Esophagus (tissue), 2 donors: Measurements from ENCODE around the gene PRAMEF6. TPM values are rescaled to one million over a fixed set of nuclear protein-coding genes. Genes with fewer than 3 reads are reported as not detected.
"Not testable (repeated sequence)": the region's sequence is repeated elsewhere in the genome, so short reads cannot be mapped to it uniquely, and the experiment has no call there.

Source experiments
- H3K27ac ChIP-seq, 2 donors: one replicate each; pipeline ENCODE4 v1.5.1; 2013; ENCODE audit warnings: low read depth in 2 of 2, mild to moderate bottlenecking in 2 of 2, inconsistent platforms in 1 of 2, low read length in 1 of 2, moderate library complexity in 1 of 2
- H3K27me3 ChIP-seq, 2 donors: one replicate each; pipeline ENCODE4 v1.6.1; 2013; ENCODE audit warnings: low read length in 2 of 2, control low read depth in 1 of 2, mild to moderate bottlenecking in 1 of 2; ENCODE audit not compliant: insufficient read depth in 2 of 2, control insufficient read depth in 1 of 2
- H3K36me3 ChIP-seq, 2 donors: one replicate each; pipeline ENCODE4 v1.6.1; 2013; ENCODE audit warnings: low read length in 1 of 2; ENCODE audit not compliant: control insufficient read depth in 2 of 2, insufficient read depth in 2 of 2
- H3K4me1 ChIP-seq, 2 donors: one replicate each; pipeline ENCODE4 v1.6.1; 2013; ENCODE audit warnings: low read length in 1 of 2; ENCODE audit not compliant: control insufficient read depth in 2 of 2, insufficient read depth in 2 of 2
- H3K4me3 ChIP-seq, 2 donors: one replicate each; pipeline ENCODE4 v1.5.1; 2013; ENCODE audit warnings: low read length in 2 of 2, mild to moderate bottlenecking in 2 of 2, low read depth in 1 of 2, moderate library complexity in 1 of 2
- H3K9me3 ChIP-seq, 2 donors: one replicate each; pipeline ENCODE4 v1.6.1; 2013; ENCODE audit warnings: mild to moderate bottlenecking in 2 of 2, low read depth in 1 of 2, low read length in 1 of 2, moderate library complexity in 1 of 2; ENCODE audit not compliant: control insufficient read depth in 2 of 2, insufficient read depth in 1 of 2
- WGBS, 2 donors: extraction: QIAGEN DNeasy Blood & Tissue Kit; methylation state at CpG; one replicate each; pipeline ENCODE4 v1.1.7; 2013; 5-methylcytosine and 5-hydroxymethylcytosine counted together
- polyA plus RNA-seq, 2 donors: library from polyadenylated mRNA; stranded (reverse); fragments of 200-250 nt; gene quantifications; one replicate each; pipeline ENCODE4 v1.2.3, GENCODE V29; 2013
- donor health status: healthy with polysubstance abuse.
- donor health status: Bipolar disorder and iron deficiency.

The PRAMEF6 gene
- not detected for polyA plus RNA-seq

DNA sequence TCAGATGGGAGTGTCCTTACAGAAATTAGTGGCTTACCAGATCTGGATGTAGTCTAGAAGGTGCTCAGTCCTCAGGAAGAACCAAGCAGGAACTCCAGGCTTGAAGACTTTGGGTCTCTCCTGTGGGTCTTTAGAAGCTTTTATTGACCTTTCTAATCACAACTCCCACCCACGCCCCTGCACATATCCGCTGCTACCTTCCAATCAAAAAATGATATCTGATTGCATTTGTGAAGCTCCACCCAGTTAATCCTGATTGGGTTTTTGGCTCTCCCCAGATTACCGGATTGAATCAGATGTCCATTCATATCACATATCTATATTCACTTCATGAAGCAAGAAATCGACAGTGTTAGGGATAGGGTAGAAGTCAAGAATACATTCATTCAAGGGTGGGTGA lies at the start of gene PRAMEF6:
TSS of gene PRAMEF6 (minus strand) at position 101 of the 400 bp plus-strand sequence. CDS start 5,062 bp downstream, outside the sequence.
- H3K4me3 ChIP-seq, H3K4me1 ChIP-seq, H3K27ac ChIP-seq, H3K9me3 ChIP-seq, H3K36me3 ChIP-seq, H3K27me3 ChIP-seq: not testable (repeated sequence)
- WGBS, 2 donors: 81 to 95% methylated on average over 2 of the region's 4 CpGs

DNA sequence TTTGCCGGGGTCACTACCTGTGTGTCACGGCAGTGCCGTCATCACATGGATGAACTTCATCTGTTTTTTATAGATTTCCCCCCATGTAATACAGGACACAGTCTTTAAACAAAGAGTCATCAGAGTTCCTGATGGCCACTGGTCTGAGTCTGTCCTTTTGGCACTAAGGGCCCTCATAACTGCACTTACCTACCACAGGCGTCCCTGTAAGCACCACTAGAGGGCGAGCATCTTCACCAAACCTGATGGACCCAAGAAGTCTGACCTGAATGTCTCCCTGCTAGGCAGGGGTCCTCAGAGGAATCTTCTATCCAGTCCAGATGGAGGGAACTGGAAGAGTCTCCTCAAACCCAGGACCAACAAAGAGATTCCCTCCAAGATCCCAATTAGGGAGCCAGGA lies 23.0 kb downstream of the PRAMEF6 start:
- not testable (repeated sequence) for H3K9me3 ChIP-seq, H3K27ac ChIP-seq, H3K27me3 ChIP-seq, H3K36me3 ChIP-seq, H3K4me1 ChIP-seq, H3K4me3 ChIP-seq
- WGBS, 2 donors: 9 to 39% methylated on average over 1 to 3 of the region's 5 CpGs

DNA sequence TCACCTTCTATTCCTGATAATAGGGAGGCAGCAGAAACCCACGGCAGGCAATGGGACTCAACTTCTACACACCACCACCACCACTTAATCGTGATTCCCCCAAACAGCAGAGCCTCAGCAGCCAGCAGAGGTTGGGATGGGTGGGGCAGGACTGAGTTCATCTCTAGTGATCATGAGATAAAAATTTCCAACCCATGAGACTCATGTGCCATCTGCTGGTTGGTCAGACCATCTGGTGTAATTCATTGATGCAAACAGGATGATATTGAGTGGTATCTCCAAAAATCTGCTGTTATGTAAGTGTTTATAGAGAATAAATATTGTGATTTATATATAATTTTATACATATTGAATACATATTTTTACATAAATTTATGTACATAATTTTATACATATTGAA lies 25.6 kb downstream of the PRAMEF6 start:
- H3K27ac ChIP-seq, H3K4me1 ChIP-seq, H3K9me3 ChIP-seq, H3K27me3 ChIP-seq, H3K36me3 ChIP-seq, H3K4me3 ChIP-seq: not testable (repeated sequence)
- WGBS, 2 donors: 56 to 72% methylated on average over 2 of the region's 2 CpGs

DNA sequence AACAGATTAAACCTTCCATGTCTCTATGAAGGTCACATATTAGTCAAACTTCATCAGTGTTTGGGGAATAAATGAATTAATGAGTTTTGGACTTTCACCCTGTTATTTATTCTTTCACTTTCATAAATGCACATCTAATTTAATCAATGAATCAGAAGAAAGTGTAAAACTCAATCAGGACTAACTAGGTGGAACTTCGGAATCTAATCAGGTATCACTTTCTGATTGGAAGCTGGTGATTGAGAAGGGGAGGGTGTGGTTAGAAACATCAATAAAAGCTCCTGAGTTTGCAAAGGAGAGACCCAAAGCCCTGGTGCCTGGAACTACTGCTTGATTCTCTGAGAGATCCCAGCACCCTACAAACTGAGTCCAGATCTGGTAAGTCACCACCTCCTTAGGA lies 31.1 kb downstream of the PRAMEF6 start, which contains the start of gene PRAMEF7:
TSS of gene PRAMEF7 (plus strand) at position 301 of the 400 bp plus-strand sequence. CDS start 1,083 bp downstream, outside the sequence.
- H3K27me3 ChIP-seq, H3K27ac ChIP-seq, H3K4me1 ChIP-seq, H3K36me3 ChIP-seq, H3K9me3 ChIP-seq, H3K4me3 ChIP-seq: not testable (repeated sequence)
- no CpG with 5 or more reads among the region's 1 CpG for WGBS, 2 donors

DNA sequence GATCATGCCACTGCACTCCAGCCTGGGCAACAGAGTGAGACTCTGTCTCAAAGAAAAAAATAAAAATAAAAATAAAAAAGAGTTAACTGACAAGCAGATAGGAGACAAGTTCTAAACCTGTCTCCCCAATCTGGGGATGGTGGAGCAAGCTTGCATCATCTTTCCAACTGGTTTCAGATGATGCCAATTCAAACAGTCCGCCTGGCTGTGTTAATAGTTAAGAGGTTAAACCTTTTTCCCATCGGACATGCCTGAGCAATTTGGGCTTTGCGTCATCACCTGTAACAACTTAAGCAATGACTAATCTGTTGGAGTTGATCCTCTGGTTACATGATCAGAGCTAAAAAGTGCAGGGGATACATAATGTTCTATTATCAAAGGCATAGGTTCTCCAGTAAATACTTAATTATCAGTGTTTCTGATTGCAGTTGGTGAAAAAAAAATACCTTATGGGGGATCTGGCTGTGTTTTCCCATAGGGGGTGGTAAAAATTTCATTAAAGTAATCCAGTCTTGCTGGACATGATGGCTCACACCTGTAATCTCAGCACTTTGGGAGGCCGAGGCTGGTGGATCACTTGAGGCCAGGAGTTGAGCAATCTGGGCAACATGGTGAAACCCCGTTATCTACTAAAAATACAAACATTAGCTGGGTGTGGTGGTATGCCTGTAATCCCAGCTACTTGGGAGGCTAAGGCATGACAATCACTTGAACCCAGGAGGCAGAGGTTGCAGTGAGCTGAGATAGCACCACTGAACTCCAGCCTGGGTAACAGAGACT lies 43.4 kb downstream of the PRAMEF6 start:
- not testable (repeated sequence) for H3K9me3 ChIP-seq, H3K27ac ChIP-seq, H3K27me3 ChIP-seq, H3K36me3 ChIP-seq, H3K4me3 ChIP-seq, H3K4me1 ChIP-seq
- 47 to 59% methylated on average over 3 to 4 of the region's 5 CpGs for WGBS, 2 donors

DNA sequence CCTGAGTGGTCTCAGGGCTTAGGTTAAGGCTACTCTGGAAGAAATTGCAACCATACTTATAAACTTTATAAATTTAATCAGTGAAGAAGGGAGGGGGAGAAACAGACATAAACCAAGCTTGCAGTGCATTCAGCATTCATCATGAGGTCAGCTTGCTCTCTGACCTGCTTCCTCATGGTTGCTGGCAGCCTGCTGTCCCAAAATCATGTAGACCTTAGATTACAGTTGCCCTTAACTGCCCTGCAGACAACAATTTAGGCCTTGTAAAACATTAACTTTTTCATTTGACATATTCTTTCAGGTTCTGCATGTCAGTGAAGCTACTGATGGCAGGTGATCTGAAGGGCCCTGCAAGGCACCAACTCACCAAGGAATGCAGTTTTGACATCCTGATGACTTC lies 48.2 kb downstream of the PRAMEF6 start:
- H3K27me3 ChIP-seq: not testable (repeated sequence)

DNA sequence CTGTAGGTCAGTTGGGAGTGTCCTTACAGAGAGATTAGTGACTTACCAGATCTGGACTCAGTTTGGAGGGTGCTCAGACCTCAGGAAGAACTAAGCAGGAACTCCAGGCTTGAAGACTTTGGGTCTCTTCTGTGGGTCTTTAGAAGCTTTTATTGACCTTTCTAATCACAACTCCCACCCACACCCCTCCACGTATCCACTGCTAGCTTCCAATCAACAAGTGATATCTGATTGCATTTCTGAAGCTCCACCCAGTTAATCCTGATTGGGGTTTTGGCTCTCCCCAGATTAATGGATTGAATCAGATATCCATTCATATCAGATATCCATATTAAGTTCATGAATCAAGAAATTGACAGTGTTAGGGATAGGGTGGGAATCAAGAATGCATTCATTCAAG lies 49.2 kb downstream of the PRAMEF6 start, which contains the start of gene PRAMEF10:
TSS of gene PRAMEF10 (minus strand) at position 101 of the 400 bp plus-strand sequence. CDS start 2,423 bp downstream, outside the sequence.
- H3K4me3 ChIP-seq, H3K36me3 ChIP-seq, H3K4me1 ChIP-seq, H3K27me3 ChIP-seq, H3K9me3 ChIP-seq, H3K27ac ChIP-seq: not testable (repeated sequence)
- WGBS, 2 donors: 60% methylated on average over 1 of the region's 1 CpG

More for the DNA sequence above, 48.2 kb downstream of the PRAMEF6 start:
- H3K27ac ChIP-seq, H3K4me3 ChIP-seq, H3K36me3 ChIP-seq, H3K9me3 ChIP-seq, H3K4me1 ChIP-seq: not testable (repeated sequence)

Other genes with a start within 250 kb of the PRAMEF6 start
- gene AADACL3, start 231.5 kb downstream of the PRAMEF6 start, polyA plus RNA-seq: not detected
- gene CFAP107, start 201.4 kb downstream of the PRAMEF6 start, polyA plus RNA-seq: not detected
- gene PRAMEF12, start 173.8 kb downstream of the PRAMEF6 start, polyA plus RNA-seq: not detected
- gene PRAMEF1, start 156.2 kb downstream of the PRAMEF6 start, polyA plus RNA-seq: not detected
- not detected for gene PRAMEF11, start 116.2 kb downstream of the PRAMEF6 start, polyA plus RNA-seq
- gene HNRNPCL1, start 98.9 kb downstream of the PRAMEF6 start, polyA plus RNA-seq: not detected
- not detected for gene PRAMEF2, start 90.5 kb downstream of the PRAMEF6 start, polyA plus RNA-seq
- not detected for gene PRAMEF4, start 61.4 kb downstream of the PRAMEF6 start, polyA plus RNA-seq
- gene PRAMEF10, start 49.3 kb downstream of the PRAMEF6 start, polyA plus RNA-seq: not detected
- not detected for gene PRAMEF7, start 31.0 kb downstream of the PRAMEF6 start, polyA plus RNA-seq
- not detected for gene PRAMEF27, start 109.0 kb upstream of the PRAMEF6 start, polyA plus RNA-seq
- not detected for gene HNRNPCL3, start 113.2 kb upstream of the PRAMEF6 start, polyA plus RNA-seq
- gene PRAMEF25, start 123.2 kb upstream of the PRAMEF6 start, polyA plus RNA-seq: not detected
- not detected for gene HNRNPCL2, start 169.3 kb upstream of the PRAMEF6 start, polyA plus RNA-seq
- gene PRAMEF26, start 208.4 kb upstream of the PRAMEF6 start, polyA plus RNA-seq: not detected
- gene HNRNPCL4, start 218.1 kb upstream of the PRAMEF6 start, polyA plus RNA-seq: not detected
- not detected for gene PRAMEF9, start 224.3 kb upstream of the PRAMEF6 start, polyA plus RNA-seq